ENCODE results near the gene STK35. TPM values are rescaled to one million over a fixed set of nuclear protein-coding genes. Genes with fewer than 3 reads are reported as not detected.

STK35 gene
- total RNA-seq, 4 donors from 2014 or later = 23.2 to 33.6 (median 25.2) TPM

DNA sequence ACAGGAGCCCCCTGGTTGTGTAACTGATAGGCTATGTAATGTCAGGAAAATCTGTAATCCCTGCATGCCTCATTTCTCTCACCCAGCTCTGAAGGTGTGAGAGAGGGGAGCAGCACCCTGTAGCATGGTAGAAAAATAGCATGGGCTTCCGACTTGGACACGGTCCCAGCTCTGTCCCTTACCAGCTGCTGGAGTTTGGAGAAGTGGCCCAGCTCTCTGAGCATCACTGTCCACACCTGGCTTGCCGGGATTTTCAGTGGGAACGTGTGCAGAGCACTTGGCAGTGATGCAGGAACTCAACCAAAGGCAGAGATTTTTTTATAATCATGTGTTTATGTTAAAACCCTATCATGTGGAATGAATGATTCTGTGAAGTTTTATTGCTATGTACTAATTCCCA, 34.6 kb downstream of the STK35 start:
- TF ChIP-seq, protein P1, sequence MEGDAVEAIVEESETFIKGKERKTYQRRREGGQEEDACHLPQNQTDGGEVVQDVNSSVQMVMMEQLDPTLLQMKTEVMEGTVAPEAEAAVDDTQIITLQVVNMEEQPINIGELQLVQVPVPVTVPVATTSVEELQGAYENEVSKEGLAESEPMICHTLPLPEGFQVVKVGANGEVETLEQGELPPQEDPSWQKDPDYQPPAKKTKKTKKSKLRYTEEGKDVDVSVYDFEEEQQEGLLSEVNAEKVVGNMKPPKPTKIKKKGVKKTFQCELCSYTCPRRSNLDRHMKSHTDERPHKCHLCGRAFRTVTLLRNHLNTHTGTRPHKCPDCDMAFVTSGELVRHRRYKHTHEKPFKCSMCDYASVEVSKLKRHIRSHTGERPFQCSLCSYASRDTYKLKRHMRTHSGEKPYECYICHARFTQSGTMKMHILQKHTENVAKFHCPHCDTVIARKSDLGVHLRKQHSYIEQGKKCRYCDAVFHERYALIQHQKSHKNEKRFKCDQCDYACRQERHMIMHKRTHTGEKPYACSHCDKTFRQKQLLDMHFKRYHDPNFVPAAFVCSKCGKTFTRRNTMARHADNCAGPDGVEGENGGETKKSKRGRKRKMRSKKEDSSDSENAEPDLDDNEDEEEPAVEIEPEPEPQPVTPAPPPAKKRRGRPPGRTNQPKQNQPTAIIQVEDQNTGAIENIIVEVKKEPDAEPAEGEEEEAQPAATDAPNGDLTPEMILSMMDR (IDR thresholded peaks at IDR 0.05) = no peak
- TF ChIP-seq POLR2AphosphoS5 (IDR thresholded peaks at IDR 0.05) = no peak
- TF ChIP-seq EP300 (IDR thresholded peaks at IDR 0.05) = no peak
- TF ChIP-seq POLR2A (IDR thresholded peaks at IDR 0.05) = no peak
- WGBS = 83% methylated on average over 1 of the region's 4 CpGs
- peaks cover 68% of the 10 kb centered on the region for H3K4me1 ChIP-seq

GRCh38 chr20:2137552-2138201, 36.0 kb downstream of the STK35 start:
- no peak overlapping the region for H3K27ac ChIP-seq
- TF ChIP-seq POLR2A (IDR thresholded peaks at IDR 0.05) (no peak), POLR2AphosphoS5 (IDR thresholded peaks at IDR 0.05) (no peak), EP300 (IDR thresholded peaks at IDR 0.05) (no peak)
- TF ChIP-seq, protein P1 (IDR thresholded peaks at IDR 0.05) = no peak
- no peaks in the 10 kb centered on the region for H3K9me3 ChIP-seq
- H3K4me3 ChIP-seq = no peak overlapping the region
- no peaks in the 10 kb centered on the region for H3K27me3 ChIP-seq
- peaks cover 55% of the 10 kb centered on the region for H3K4me1 ChIP-seq
- H3K36me3 ChIP-seq = no peaks in the 10 kb centered on the region
- 83% methylated on average over 11 of the region's 11 CpGs for WGBS
- DNase-seq (ENCODE audit: low spot score in 2 of 2) = no peak

More for the DNA sequence above, 34.6 kb downstream of the STK35 start:
- no peak for DNase-seq (ENCODE audit: low spot score in 2 of 2)
- no peaks in the 10 kb centered on the region for H3K27me3 ChIP-seq
- H3K4me3 ChIP-seq = no peak overlapping the region
- no peaks in the 10 kb centered on the region for H3K9me3 ChIP-seq
- no peak overlapping the region for H3K27ac ChIP-seq
- H3K36me3 ChIP-seq = no peaks in the 10 kb centered on the region

- Histone ChIP-seq H3K4me1 (peaks cover 47% of the 10 kb centered on the region), H3K9me3 (no peaks in the 10 kb centered on the region)
Measured at GRCh38 chr20:2138396-2138795, 36.8 kb downstream of the STK35 start.

GRCh38 chr20:2139250-2139649, 37.6 kb downstream of the STK35 start:
- Histone ChIP-seq H3K4me1 (peaks cover 39% of the 10 kb centered on the region), H3K27me3 (no peaks in the 10 kb centered on the region), H3K9me3 (no peaks in the 10 kb centered on the region), H3K27ac (no peak overlapping the region), H3K4me3 (no peak overlapping the region), H3K36me3 (peaks cover 7% of the 10 kb centered on the region)
- DNase-seq (ENCODE audit: low spot score in 2 of 2) = no peak
- 84% methylated on average over 6 of the region's 6 CpGs for WGBS
- TF ChIP-seq POLR2A (IDR thresholded peaks at IDR 0.05) (no peak), EP300 (IDR thresholded peaks at IDR 0.05) (no peak), POLR2AphosphoS5 (IDR thresholded peaks at IDR 0.05) (no peak)
- TF ChIP-seq, protein P1 (IDR thresholded peaks at IDR 0.05) = no peak

More at GRCh38 chr20:2138396-2138795, 36.8 kb downstream of the STK35 start:
- 68% methylated on average over 2 of the region's 2 CpGs for WGBS
- no peaks in the 10 kb centered on the region for H3K36me3 ChIP-seq
- no peak for DNase-seq (ENCODE audit: low spot score in 2 of 2)
- no peak overlapping the region for H3K4me3 ChIP-seq
- H3K27ac ChIP-seq = no peak overlapping the region
- H3K27me3 ChIP-seq = no peaks in the 10 kb centered on the region
- TF ChIP-seq POLR2AphosphoS5 (IDR thresholded peaks at IDR 0.05) = no peak
- no peak for TF ChIP-seq POLR2A (IDR thresholded peaks at IDR 0.05)

DNA sequence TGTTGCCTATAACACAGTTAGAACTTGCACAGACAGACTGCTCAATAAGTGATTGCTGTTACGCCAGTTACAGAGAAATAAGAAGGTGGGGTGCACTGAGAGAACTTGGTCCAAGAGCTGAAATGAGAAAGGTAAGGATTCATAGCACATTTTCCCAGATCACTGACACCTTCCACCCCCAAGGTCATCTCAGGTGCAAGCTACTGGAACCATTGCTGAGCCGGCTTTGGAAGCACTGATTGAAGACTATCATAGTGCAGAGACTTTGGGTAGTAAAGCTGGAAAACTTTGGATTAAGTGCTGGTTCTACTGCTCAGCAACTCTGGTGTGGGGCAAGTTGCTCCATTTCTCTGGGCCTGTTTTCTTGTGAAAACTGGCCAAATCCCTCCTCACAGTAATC, 38.1 kb downstream of the STK35 start:
- no peak for TF ChIP-seq POLR2A (IDR thresholded peaks at IDR 0.05)
- TF ChIP-seq, protein P1 (IDR thresholded peaks at IDR 0.05) = no peak
- TF ChIP-seq POLR2AphosphoS5 (IDR thresholded peaks at IDR 0.05) = no peak
- TF ChIP-seq EP300 (IDR thresholded peaks at IDR 0.05) = no peak
- H3K9me3 ChIP-seq = no peaks in the 10 kb centered on the region
- peaks cover 12% of the 10 kb centered on the region for H3K36me3 ChIP-seq
- H3K4me1 ChIP-seq = peaks cover 34% of the 10 kb centered on the region
- no peak overlapping the region for H3K4me3 ChIP-seq
- no peak overlapping the region for H3K27ac ChIP-seq
- no peak for DNase-seq (ENCODE audit: low spot score in 2 of 2)
- no peaks in the 10 kb centered on the region for H3K27me3 ChIP-seq
- WGBS = 88% methylated on average over 2 of the region's 2 CpGs
